NCI-H748 (cell line): Measurements from ENCODE around the gene CYB561.
A peak's percentile ranks its signal among the peaks of the same experiment; 100 is the strongest.

Source experiments
- DNase-seq: peaks from one replicate; lab custom pipeline; 2025; ENCODE audit not compliant: unreplicated experiment; lab: John Stamatoyannopoulos, UW

CYB561 gene

DNA sequence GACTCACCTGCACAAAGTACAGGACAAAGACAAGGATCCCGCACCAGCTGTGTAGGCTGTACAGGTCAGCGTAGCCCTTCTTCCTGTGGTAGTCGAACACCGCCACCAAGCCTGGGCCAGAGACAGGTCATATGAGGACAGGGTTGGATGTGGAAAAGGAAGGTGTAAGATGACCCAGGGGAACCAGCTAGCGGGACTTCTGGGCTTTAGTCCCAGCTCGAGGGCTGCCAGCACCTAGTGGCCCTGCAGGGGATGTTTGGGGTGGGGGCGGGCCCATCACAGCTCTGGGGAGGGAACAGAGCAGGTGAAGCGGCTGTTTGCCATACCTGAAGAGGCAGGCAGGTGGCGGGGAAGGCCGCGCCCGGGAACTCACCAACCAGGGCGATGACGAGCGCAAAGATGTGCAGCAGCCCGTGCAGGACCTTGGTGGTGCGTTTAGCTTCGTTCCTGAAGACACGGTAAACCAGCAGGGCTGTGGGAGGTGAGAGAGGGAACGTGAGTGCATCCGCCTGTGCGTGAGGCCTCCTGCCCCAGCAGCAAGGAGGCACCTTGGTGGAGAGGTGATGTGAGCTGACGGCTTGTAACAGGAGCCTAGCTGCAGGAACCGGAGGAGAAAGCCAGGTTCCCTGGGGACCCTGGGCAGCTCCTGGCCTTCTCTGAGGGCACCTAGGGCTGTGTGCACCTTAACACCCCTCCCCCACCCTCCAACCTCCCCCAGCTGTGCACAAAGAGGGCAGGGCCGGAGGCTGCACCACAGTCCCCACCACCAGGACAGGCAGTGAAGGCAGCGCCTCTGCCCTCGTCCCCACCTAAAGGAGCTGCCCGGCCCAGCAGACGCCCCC lies 10.2 kb downstream of the CYB561 start:
- DNase-seq: peak; percentile 38

DNA sequence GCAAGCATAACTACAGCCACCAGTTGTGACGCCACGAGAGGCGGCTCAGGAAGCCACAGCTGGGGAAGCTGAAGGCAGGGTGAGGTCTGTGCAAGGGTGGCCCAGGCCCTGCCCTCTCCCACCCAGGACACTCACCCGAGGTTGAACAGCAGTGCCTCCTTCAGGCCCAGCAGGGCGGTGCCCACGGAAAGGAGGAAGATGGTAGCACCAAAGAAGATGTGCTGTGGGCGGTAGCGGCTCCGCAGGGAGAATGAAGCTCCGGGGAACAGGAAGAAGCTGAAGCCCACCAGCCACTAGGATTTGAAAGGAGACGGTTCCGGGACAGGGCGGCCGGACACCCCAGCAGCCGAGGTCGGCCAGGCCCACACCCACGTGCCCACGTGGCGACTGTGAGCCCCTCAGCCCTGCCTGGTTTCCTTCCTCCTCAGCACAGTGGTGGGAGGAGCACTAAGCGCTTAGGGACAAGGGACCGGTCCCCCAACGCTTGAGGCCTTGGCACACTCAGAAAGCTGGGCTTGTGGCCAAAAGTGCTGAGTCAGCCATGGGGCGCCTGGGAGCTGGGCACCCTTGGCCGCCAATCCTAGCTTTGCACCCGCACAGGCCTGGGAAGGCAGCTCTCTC lies 11.0 kb downstream of the CYB561 start:
- DNase-seq: no peak

DNA sequence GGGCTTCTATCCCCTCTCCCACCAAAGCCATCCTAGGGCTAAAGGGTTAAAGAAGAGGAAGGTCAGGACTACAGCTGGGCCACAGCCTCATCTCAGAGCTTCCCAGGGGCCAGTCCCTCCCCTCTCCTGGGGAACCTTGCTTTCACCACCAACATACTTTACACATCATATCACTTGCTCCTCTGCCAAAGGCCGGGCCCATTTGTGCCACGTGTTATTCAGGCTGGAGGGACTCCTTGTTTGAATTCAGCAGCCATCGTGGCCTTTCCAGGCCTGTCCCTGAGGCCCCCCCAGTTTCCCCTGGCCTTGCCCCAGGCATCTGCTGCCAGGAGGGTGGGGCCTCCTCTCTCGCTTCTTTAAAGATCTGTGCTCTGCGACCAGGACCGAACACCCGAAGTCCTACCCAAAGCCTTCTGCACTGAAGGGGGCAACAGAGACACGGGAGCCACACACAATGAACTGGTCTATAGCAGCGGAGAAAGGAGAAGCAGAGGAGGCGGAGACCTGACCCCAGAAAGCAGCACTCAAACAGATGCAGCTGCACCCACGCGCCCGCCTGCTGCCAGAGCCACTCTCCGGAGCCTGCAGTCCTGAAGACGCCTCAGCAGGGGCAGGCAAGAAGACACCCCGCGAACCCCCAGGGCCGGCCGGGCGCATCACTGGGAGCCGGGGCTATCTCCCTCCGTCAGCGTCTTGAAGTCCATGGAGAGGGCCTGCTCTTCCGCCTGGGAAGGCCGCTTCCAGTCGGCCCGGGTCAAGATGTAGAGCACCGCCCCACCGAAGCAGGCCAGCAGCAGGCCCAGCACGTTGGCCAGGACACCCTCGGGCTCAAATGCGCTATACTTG lies 12.1 kb downstream of the CYB561 start:
- no peak for DNase-seq

DNA sequence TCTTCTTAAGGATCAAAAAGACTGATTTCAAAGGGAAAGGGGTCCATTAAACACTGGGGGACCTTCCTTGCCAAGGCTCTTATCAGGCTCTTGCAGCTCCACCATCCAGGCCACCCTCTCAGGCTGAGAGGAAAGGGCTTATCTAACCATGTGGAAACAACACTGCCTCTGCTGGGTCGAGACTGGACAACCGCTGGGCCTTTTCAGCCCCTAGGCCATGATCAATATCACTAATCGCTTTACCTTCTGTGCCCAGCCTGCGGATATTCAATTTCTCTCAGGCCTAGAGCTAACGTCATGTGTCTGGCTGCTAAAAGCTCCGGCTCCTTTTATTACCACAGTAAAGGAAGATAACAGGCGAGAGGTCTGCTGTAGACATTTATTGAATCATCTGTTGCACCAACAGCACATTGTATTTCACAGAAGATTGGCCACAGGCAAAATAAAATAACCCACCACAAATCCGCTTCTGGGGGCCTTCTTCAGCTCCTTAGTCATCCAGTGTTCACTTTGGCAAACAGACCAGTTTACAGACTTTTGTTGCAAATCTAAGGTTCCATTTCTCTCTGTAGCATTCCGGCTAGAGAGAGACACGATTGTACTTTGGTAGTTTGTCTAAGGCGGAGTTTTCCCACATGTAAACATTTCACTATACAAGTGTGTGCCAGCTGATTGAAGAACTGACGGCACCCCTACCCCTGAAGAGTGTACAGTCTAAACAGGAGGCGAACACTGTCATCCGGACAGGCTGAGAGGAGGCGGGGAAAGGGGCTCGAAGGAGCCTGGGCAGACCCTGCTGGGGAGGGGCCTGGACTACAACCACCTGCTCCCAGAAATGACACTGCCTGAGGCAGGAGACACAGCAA lies 13.9 kb downstream of the CYB561 start:
- DNase-seq: peak; percentile 22

DNA sequence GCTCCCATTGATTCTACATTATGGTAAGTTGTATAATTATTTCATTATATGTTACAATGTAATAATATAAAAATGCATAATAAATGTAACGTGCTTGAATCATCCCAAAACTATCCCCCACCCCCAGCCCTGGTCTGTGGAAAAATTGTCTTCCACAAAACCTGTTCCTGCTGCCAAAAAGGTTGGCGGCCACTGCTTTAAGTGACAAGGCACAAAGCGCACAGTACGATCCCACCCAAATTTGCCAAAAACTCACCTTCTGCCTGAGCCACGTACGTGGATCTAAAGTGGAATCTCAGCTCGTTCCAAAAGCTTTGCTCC lies 14.5 kb downstream of the CYB561 start:
- DNase-seq: no peak

DNA sequence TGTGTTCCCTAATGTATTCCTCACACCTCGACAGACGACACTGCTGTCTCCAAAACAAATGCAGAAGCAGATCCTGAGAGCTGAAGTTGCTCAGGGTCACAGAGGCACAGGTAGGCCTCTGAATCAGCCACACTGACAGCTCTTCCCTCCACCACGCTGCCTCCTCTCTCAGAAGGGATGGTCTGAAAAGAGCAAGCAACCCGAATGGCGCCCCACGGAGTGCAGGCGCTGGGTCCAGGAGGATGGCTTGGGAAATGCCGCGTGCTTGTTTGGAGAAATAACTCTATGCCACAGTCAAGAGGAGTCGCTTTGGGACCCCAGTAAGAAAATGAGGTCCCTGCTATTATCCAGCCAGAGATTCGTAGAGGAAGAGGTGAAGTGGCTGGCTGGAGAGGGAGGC lies 15.9 kb downstream of the CYB561 start:
- no peak for DNase-seq

DNA sequence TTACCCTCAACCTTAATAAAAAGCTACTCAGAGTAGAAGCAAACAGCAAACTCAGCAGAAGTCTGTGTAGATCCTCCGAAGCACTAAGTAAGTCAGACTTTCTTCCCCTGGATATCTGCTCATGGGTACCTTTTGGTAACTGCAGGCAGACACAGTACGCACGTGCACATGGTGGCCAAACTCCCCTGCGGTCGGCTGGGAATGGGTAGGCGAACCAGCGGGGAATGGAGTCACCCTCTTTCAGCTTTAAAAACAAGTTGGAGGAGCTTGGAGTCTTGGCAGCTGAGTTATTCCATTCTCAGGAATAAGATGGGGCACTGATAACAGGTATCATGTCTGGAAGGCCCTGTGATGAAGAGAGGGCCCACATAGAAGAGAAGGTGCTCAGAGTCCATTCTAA lies 16.3 kb downstream of the CYB561 start:
- DNase-seq: no peak

DNA sequence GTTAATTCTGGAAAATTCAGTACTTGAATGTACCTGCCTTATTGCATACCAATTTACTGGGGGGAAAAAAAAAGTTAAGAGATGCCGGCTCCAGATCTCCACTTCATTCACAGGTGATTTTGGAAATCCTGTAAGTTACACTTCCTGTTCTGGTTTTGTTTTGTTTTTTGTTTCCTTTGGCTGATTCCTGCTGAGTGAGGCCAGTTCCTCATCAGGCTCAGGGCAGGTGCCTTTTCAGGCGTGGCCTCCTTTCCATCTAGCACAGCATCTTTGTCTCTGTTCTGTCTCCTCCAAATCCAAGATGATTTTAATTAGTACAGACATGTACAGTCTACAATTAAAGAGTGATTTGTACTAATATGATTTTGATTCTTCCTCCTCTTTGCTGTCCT lies 19.2 kb downstream of the CYB561 start:
- DNase-seq: no peak

DNA sequence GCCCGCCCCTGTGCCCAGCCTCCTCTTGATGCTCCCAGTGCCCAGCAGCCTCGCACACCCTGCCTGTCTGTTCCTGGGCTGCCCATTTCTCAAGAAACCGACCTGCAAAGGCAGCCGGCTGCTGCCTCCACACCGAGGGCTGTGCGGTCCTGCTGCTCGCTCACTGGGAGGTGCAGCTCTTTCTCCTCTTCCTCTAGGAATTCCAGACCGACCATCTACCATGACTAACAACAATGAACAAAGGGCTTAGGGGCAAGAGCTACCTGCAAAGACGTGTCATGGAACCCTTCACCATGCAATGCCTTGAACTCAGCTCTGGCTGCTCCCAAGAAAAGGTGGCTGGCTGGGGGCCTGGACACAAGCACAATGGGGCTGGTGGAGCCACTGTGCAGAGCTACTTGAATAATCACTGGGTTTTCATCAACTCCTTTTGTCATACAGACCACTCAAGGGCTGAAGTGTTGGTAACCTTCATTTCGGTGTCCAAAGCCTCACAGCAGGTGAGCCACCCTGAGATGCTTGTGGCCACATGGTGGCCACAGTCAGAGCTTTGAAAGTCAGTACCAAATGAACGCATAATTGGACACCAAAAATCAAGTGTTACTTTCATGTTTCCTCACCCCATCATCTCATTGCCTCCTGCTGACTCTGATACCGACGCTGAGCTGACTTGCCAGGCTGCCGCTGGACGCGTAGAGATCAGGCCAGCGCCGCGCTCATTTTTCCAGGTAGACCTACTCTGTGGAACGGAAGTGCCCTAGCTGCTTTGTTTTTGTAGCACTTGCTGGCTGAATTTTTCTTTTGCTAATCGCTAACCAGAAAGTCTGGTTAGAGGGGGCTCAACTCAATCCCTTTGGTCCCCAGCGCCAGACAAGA lies 19.8 kb downstream of the CYB561 start:
- no peak for DNase-seq

DNA sequence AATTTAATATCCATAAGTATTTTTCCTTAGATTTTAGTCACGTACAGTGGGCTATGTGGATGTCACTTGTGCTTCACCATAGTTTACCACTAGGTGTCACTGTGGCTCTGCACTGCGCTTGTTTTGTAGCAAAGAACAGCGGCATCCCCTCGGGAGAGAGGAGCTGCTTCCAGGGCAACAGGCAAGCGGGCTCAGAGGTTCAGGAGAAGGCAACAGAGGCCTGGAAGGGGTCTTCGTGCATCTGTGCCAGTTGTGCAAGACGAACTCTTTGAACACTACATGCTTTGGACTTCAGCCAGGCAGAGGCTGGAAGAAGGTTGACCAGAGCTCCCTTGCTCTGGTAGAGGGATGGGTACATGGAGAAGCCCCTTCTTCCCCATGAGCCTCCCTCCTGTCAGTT lies 20.6 kb downstream of the CYB561 start:
- peak; percentile 82 for DNase-seq

DNA sequence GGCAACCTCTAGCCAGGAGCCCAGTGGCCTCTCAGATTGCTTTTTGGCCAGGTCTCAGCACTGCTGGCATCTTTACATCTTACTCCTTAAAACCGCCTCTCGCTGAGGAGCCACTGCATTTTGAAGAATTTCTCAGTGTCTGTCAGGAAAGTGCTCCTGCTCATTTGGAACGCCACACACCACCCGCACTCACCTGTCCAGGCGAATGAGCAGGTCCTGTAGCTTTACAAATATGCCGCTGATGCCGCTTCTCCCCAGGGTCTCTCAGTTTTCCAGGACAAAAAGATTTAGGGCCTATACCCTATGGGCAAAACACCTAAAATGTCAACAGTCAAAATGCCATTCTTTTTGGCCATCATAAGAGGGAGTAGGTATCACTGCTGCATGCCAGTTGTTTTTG lies 22.1 kb downstream of the CYB561 start:
- DNase-seq: no peak

DNA sequence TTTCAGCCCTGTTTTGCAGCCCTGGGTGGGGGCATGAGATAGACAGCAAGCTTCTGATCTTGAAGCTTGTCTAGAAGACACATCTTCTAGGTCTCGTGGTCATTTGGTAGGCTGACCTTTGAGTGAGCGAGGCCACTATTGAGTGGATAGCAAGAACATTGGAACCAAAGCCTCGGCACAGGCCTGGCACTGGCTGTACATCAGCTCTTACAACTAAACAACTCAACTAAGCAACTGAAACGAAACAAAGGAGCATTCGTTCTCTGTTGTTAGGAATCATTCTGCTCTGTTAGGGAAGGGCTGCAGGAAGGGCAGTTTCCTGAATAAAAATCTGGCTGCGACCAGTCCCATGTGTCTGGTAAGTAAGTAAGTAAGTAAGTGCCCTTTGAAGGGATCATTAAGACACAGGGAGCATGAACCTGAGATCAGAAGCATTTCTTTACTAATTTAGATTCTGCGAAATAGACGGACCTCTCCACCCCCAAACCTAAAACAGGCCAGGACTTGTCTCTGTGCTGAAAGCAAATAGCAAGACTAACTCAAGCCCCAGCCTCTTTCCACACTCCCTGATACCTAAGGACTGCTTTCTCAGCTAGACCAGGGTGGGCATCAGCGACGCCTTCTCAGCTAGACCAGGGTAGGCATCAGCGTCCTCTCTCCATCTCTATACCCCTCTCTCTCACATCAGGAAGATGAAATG lies 22.7 kb downstream of the CYB561 start:
- no peak for DNase-seq

DNA sequence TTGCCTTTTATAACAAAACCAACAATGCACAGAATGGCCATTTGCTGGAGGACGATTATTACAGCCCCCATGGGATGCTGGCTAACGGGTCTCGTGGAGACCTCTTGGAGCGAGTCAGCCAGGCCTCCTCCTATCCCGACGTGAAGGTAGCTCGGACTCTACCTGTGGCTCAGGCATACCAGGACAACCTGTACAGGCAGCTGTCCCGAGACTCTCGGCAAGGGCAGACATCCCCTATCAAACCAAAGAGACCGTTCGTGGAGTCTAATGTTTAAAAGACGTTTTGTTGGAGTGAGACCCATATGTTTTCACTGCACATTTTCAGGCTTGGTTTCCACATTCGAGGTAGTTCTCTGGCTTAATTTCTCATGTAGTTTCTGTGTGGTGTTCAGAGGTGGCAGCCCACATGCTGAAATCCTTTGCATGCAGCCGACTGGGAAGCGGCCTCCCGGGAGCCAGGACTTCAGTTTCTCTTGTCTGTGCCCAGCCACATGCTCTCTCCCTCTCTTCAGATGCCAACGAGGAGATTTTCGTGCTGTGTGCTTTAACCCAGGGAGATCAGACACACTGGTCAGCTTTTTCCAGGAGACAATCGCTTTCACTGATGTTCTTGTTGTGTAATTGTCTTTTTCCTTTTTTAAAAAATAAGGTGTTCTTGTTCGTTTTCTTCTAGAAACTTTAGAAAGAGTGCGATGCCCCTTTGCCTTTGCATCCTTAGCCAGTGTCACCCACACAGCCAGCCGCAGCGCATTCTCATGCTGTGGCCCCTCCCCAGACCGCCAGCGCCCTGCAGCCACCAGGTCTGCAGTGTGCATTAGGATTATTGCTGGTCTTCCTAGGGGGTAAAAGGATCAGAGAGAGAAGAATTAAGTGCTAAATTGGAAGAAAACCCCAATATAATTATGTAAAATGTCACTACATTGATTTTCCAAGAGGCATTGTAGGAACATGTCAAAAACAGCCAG lies 24.1 kb downstream of the CYB561 start:
- DNase-seq: no peak

DNA sequence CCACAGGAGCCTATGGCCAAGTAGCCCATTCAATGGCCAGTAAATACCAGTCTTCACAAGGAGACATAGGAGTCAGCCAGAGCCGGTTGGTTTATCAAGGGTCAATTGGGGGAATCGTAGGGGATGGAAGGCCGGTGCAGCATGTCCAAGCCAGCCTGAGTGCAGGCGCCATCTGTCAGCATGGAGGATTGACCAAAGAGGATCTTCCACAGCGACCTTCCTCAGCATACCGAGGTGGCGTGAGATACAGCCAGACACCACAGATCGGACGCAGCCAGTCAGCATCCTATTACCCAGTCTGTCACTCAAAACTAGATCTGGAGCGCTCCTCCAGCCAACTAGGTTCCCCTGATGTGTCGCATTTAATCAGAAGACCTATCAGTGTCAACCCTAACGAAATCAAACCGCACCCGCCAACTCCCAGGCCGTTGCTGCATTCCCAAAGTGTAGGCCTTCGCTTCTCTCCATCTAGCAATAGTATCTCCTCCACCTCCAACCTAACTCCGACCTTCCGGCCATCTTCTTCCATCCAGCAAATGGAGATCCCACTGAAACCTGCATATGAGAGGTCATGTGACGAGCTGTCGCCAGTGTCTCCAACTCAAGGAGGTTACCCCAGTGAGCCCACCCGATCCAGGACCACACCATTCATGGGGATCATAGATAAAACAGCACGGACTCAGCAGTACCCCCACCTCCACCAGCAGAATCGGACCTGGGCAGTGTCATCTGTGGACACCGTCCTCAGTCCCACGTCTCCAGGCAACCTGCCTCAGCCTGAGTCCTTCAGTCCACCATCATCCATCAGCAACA lies 25.0 kb downstream of the CYB561 start:
- no peak for DNase-seq

DNA sequence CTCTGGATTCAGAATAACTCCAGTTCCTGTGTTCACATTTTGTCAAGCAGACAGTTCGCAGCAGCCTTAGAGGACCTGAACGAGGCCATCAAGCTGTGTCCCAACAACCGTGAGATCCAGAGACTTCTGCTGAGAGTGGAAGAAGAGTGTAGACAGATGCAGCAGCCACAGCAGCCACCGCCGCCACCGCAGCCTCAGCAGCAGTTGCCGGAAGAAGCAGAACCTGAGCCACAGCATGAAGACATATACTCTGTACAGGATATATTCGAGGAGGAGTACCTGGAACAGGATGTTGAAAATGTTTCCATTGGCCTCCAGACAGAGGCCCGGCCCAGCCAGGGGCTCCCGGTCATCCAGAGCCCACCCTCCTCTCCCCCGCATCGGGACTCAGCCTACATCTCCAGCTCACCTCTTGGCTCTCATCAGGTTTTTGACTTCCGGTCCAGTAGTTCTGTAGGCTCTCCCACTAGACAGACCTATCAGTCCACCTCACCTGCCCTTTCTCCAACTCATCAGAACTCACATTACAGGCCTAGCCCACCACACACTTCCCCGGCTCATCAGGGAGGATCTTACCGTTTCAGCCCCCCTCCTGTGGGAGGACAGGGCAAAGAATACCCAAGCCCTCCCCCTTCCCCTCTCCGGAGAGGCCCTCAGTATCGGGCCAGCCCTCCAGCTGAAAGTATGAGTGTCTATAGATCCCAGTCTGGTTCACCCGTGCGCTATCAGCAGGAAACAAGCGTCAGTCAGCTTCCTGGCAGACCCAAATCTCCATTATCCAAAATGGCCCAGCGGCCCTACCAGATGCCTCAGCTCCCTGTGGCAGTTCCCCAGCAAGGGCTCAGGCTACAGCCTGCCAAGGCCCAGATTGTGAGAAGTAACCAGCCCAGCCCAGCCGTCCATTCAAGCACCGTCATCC lies 25.9 kb downstream of the CYB561 start:
- DNase-seq: no peak

DNA sequence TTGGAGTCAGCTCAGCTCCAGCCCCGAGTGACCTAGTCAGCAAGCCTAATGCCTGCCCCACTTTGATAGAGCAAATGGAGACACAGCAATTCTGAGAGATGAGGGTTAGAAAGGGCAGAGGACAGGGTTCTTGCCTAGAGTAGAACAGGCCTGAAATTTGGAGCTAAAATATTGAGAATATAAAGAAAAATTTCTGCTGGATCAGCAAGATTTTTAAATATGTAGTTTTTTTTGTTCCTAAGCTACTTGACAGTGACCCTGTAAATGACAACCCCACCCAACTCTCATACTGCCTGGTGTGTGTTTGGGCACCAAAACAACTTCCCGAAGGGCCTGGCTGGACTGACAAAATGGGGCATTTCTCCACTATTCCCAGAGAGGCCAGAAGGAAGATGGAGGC lies 26.7 kb downstream of the CYB561 start:
- no peak for DNase-seq
